NCI-H1694 treated with DMSO at 0.1 percent for 48 hours (cell line): ENCODE results near the gene CALM1.
A peak's percentile ranks its signal among the peaks of the same experiment; 100 is the strongest.

ENCODE experiments used
- DNase-seq: peaks from one replicate; lab custom pipeline; 2025; lab: John Stamatoyannopoulos, UW

The CALM1 gene

DNA sequence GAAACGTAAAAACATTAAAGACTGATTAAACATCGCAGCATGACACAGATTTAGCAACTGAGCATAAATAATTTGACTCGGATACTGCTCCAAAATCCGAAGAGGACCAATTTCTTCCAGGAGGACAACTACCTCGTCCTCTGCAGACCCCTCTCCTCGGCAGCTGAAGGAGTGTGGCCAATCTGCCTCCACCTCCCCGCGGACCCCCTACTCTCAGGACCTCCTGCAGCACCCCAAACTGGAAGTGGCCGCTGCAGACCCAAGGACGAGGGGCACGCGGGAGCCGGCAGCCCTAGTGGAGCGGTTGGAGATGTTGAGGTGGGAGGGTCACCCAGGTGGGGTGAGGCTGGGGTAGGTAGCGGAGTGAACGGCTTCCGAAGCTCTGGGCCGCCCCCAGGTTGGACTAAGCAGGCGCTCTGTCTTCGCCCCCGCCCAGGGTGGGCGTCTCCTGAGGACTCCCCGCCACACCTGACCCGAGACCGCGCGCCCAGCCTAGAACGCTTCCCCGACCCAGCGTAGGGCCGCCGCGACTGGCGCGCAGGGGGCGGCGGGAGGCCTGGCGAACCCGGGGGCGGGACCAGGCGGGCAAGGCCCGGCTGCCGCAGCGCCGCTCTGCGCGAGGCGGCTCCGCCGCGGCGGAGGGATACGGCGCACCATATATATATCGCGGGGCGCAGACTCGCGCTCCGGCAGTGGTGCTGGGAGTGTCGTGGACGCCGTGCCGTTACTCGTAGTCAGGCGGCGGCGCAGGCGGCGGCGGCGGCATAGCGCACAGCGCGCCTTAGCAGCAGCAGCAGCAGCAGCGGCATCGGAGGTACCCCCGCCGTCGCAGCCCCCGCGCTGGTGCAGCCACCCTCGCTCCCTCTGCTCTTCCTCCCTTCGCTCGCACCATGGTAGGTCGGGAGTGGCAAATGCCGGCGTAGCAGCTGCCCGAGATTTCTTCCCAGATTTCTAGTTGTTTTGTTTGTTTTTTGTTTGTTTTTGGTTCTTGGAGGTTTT, at the start of gene CALM1:
Gene CALM1 (plus strand): TSS at position 689 of the 999 bp plus-strand sequence. CDS start 202 bp downstream, at position 891.
- DNase-seq, result peak; percentile 88

DNA sequence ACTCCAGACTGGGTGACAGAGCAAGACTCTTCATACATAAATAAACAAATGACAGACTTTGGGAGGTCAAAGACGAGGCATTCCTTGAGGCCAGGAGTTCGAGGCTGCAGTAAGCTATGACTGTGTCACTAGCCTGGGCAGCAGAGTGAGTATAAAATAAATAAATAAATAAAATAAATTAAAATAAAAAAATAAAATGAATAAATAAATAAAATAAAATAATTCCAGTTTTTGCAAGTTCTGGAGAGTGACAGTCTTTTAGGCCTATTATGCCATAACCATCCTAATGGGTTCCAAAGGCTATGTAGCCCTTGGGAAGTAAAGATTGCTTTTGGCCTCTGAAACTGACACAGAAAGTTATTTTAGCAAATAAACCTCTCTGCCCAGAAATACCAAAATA, 48.6 kb upstream of the CALM1 start:
- DNase-seq, result no peak

DNA sequence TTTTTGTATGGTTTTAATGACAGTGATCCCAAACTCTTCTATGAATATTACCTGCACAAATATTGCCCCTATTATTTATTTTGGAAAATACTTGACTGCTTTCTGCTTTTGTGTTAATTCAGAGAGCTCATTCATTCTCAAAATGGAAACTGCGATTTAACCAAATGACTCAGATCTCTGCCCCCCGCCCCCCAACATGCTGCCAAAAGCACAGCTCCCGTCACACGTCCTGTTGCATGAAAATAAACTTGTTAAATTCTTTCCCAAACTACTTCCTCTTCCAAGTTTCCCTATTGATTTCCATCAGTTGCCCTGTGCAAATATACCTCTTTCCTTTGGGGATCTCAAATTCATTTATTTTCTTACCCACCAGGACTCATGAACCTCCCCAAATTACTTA, 47.1 kb upstream of the CALM1 start:
- DNase-seq, result no peak

DNA sequence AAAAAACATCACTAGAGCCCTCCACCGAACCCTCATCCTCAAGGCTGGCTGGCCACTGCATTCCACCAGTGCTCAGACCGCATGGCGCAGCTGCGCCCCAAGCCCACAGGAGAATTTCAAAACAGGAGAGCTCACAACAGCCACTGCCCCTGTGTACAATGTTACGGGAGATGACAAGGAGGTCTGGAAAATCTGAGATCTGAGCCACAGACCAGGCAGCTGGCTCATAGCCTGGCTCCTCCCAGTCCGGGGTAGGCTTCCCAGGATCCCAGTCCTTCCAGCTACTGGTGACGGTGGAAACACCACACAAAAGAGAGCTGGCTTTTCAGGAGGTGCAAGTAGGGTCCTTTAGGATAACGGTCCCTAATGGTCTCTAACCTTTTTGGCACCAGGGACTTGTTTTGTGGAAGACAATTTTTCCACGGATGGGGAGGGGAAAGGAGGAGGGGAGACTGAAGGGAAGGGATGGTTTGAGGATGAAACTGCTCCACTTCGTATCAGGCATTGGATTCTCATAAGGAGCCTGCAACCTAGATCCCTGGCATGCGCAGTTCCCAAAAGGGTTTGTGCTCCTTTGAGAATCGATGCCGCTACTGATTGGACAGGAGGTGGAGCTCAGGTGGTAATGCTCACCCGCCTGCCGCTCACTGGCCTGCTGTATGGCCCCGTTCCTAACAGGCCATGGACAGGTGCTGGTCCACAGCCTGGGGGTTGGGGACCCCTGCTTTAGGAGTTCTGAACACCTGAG, 42.1 kb upstream of the CALM1 start:
- no peak for DNase-seq

DNA sequence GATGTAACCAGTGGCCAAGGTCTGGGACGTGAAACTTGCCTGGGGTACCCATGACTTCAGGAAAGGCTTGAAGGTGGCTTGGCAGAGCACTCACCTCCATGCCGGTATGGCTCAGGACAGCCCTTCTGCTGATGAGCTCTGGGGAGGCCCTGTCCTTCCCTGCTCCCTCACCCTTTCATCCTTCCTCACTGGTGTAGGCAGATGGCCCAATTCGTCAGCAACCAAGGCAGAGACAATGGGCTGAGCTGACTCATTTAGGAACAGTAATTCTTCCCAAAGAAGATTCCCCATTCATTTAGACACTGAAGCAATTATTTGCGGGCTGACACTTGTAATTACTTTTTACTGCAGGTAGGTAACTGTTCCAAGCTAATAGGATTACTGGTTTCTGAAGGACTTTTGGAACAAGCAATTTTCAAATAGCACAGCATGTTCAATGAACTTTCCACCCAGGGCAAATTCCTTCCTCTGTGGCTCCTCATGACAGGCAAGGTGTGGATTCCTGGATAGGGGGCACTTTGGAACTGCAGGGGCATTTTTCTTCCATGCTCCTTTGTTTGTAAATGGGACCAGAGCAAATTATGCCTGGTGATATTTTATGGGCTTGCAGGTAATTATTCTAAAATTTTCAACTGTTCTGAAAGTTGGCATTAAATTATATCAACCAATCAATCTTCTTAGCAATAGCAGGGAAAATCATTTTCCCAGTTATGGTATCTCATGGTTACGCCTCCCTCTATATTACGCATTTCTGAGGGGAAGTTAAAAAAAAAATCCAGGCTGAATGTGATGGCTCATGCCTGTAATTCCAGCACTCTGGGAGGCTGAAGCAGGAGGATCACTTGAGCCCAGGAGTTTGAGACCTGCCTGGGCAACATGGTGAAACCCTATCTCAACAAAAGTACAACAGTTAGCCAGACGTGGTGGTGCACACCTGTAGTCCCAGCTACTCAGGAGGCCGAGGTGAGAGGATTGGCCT, 41.0 kb upstream of the CALM1 start:
- DNase-seq, result no peak

DNA sequence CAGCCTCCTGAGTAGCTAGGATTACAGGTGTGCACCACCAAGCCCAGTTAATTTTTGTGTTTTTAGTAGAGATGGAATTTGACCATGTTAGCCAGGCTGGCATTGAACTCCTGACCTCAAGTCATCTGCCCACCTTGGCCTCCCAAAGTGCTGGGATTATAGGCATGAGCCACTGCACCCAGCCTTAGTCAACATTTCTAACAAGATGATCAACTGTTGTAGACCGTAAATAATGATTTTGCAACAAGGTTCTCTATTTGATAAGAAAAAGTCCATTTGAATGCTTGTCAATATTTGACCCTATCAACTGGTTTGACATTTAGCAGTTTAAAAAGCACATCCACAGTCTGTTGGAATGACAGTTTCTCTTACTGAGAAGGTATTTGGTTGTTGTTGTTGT, 39.9 kb upstream of the CALM1 start:
- DNase-seq, result no peak

DNA sequence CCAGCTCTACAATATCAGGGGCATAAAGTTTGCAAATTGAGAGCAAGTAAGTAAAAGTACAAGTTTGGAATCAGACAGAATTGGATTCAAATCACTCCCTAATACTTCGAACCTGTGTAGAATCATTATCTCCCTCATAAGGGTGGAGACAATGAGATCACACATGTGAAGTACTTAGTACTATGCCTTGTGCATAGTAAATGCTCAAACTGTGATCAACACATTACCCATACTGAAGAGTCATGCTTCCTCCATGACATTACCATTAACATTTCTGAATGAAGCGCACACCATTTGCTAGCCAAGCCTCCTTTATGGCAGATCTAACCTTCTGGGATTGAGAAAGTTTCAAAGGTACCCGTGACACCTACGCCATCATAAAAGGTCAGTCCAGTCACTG, 38.5 kb upstream of the CALM1 start:
- DNase-seq, result no peak

DNA sequence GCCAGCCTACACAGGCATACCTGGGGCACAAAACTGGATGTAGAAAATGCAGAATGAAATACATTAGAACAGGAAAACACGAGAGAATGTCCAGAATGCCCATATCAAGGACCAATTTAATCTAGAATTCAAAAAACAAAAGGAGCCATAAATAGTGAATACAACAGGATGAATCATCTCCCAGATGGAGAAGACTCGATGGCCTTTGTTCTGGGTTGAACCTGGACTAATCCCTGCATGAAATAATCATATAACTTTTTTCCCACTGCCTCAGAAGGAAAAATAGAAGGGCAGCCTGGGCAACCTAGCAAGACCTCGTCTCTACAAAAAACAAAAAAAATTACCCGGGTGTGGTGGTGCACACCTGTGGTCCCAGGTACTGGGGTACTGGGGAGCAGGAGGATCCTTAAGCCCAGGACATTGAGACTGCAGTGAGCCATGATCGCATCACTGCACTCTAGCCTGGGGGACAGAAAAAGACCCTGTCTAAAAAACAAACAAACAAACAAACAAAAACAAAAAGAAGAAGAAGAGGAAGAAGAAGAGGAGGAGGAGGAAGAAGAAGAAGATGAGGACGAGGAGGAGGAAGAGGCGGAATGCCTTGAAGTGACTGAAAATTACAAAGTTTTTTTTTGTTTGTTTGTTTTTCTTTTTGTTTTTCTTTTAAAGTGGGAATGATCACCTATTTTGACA, 34.8 kb upstream of the CALM1 start:
- no peak for DNase-seq

DNA sequence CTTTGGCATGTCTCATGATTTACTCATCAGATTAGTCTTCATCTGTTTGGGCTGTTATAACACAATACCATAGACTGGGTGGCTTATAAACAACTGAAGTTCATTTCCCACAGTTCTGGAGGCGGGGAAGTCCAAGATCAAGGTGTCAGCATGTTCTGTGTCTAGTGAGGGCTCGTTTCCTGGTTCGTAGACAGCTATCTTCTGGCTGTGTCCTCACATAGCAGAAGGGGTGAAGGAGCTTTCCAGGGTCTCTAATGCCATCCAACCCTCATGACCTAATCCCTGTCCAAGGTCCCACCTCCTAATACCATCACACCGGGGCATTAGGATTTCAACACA, 34.3 kb upstream of the CALM1 start:
- no peak for DNase-seq

DNA sequence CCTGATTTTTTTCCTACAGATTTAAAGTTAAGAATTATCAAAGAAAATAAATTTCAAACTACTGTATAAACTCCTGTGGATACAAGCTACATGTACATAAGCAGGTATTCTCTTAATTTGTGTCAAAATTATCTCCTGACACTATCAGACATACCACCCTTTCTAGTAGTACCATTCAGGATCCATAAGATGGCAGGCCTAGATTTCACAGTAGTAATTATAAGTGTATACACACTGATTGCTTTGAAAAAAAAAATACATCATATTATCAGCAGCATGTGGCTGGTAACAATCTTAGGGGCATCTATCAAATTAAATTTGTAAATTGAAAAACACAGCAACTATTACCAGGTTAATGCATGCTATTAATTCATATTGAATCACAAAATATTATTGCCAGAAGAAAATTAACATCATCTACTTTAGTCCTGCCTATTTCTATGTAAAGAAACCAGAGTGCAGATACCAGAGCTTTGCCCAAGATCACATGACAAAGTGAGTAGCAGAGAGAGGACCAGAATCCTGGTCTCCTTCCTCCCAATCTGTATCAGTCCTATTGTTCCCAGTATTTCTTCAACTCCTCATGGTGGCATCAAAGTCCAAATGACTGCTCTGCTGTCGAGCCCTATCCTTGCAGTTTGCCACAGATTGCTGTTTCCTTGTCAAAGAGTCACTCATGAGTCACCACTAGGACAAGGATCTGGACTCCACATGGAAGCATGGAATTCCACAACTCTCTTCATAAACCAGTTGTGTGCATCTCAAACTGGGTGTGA, 27.7 kb upstream of the CALM1 start:
- DNase-seq, result peak; percentile 26

DNA sequence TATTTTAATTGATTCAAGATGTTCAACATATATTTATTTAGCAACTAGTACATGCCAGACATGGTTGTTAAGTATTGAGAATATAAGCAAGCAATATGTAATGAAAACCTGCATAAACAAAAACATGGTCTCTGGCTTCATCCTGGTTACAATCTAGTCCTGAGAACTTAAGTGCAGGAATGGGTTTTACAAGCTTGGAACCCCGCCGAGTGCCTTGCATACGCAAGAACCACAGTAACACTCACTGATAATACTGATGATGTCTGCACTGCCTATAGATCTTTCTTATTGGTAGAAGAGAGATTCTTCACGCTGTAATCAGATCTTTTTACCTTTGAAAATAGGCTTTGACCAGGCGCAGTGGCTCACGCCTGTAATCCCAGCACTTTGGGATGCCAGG, 22.9 kb upstream of the CALM1 start:
- no peak for DNase-seq

DNA sequence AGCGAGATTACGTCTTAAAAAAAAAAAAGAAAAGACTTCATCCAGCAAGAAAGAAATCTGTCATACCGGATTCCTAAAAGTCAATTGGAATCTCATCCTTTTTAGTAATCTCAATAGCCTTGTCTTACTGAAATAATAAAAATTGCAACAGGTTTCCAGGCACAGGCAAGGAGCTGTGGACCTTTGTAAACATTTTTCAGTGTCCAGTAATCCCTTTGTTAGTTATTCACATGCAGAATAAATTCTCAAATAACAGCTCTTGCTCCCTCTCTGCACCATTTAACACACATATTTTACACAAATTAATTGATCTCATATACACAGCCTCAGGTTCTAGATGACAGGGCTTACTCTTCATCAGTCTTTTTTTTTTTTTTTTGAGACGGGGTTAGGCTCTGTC, 22.0 kb upstream of the CALM1 start:
- DNase-seq, result no peak

DNA sequence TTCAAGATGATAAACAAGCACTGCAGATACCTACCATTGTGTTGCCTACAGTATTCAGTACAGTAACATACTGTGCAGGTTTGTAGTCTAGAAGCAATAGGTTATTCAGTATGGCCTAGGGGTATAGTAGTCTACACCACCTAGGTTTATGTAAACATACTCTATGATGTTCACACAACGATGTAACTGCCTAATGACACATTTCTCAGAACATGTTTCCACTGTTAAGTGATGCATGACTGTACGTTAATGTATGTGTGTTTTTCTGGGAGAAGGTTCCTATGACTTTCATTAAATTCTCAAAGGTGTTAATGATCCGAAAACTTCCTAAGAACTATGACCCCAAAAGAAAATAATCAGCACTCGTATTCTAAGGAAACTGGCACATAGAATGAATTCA, 20.9 kb upstream of the CALM1 start:
- DNase-seq, result no peak

DNA sequence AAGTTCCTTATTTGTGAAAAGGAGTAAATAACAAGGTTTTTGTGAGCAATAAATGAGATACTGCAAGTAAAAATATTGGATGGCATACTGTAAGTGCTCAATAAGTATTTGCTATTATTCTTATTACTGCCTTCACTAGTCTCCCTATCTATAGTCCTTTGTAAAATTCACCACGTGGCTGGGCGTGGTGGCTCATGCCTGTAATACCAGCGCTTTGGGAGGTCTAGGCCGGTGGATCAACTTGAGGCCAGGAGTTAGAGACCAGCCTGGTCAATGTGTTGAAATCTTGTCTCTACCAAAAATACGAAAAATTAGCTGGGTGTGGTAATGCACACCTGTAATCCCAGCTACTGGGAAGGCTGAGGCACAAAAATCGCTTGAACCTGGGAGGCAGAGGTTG, 18.6 kb upstream of the CALM1 start:
- DNase-seq, result no peak

DNA sequence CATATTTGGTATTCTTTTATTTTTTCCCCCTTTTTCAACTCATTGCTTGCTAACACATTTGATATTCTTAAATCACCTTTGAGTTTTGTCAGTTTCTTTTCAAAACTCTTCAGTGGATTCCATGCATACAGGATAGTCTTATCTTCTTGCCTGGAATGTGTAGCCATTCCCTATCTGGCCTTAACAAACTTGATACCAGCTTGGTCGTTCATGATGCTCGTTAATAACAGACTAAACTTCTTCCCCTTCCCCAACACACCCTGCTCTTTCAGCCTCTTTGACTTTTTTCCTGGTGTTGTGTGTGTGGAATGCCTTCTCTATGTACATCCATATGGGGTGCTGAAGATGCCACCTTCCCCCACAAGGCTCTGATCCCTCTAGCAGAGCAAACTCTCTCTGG, 17.7 kb upstream of the CALM1 start:
- DNase-seq, result no peak

DNA sequence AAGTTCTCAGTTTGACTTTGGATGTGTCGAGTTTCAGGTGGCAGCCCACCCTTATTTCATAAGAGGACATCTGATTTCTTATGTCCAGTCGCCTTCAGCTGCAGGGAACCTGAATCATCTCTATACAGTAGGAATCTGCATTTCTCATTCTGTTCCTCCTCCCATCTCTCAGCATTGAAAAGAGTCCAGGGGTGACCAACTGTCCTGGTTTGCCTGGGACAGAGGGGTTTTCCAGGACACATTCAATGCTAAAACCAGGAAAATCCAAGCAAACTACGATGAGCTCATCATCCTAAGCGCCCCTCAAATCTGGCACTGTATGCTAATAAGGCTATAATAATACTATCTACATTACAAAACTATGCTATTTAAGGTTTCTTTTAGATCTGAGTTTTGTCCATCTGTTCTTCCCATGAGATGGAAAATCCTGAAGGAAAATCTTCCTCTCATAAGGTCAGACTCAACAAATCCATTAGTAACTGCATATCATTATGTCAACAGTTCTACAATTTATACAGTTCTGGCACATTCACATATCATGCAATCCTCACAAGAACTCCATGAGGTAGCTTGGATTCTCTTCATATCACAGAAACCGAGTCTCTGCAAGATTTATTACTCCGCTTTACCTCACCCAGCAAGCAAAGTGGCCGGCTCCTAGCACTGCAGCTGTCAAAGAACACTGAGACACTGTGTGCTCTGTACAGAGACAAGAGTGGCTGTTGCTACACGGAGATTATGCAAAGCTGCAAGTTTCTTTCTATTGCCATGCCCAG, 15.6 kb upstream of the CALM1 start:
- peak; percentile 30 for DNase-seq

DNA sequence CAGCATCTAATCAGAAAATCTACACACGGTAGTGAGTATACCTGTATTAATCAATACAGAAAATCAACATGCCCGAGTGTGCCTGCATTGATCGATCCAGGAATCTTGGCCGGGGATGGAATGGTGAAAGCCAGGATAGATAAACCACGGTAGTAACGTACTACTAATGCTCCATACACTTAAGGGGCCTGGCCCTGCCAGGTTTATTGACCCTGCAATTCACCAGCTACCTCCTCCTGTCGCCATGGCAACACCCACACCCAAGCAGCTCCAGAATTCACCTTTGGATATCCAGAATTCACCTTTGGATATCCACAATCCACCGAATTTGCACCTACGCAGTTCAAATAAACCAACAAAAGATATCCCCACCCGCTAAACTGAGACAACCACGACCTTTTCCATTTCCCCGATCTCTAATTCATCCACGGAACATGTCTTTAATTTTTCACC, 14.8 kb upstream of the CALM1 start:
- peak; percentile 50 for DNase-seq

DNA sequence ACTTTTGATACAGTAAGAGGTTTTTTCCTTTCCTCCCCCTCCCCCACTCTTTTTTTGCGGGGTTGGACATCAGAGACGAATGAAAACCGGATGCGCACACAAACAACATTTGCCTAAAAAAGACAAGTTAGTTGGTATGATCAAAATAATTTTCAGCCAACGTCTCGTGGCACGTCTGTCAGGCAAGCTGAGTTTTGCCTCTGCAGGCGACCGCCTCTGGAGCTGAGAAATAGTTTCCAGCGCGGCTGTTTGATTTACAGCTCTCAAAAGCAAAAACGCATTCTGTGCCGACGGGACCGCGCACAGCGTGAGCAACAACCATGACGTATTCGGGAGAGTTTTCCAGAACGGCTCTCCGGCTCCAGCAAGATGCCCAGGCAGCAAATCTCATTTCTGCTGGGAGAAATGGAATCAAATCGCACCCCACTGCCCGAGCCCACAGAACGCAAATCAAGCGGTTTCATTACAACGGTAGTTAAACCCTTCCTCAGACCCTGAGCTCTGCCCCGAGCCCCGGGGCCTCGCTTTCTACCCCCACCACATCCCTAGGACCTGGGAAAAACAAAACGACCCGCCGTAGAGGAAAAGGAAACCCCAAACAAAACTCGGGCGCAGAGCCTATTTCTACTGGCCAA, 14.2 kb upstream of the CALM1 start:
- no peak for DNase-seq

DNA sequence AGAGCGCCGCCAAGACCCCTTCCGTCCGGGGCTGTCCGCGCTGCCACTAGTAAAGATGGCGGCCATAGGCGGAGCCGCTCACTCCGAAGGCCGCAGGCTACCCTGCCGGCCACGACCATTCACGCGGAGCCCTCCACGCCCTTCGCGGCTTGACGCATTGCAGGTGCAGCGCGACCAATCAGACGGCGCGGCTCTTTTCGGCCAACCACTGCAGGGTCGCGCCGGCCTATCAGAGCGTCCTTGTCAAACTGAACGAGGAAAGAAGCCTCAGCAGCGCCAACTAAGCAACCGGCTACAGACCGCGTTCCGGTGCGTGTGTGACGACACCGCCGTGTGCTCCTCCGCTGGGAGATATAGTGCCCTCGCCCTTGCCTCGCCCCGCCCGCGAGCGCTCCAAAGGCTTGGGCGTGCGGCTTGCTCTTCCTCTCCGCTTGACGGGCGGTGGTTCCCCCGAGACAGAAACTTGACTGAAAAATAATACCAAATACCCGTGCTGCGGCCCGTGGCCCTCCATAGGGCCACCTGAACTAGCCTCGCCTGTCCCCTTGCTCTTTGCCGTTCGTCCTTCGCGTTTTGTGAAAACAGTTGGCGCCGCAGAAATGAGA, 13.6 kb upstream of the CALM1 start:
- DNase-seq, result peak; percentile 100
